Nucleus accumbens (tissue), 56 donors: ENCODE results near the gene UFD1.
A peak's percentile ranks its signal among the peaks of the same experiment; 100 is the strongest.
"Not testable (repeated sequence)": the region's sequence is repeated elsewhere in the genome, so short reads cannot be mapped to it uniquely, and the experiment has no call there.

Experiments
- DNase-seq, 56 donors: peaks; one replicate each; lab custom pipeline; 2025; lab: John Stamatoyannopoulos, UW

UFD1 gene

GRCh38 chr22:19451570-19451969, 27.4 kb downstream of the UFD1 start:
- no peak for DNase-seq

GRCh38 chr22:19450363-19451175, 28.4 kb downstream of the UFD1 start:
- no peak for DNase-seq

GRCh38 chr22:19449422-19449767, 29.6 kb downstream of the UFD1 start:
- no peak for DNase-seq

GRCh38 chr22:19448739-19449421, 30.1 kb downstream of the UFD1 start:
- DNase-seq: no peak

GRCh38 chr22:19448076-19448607, 30.9 kb downstream of the UFD1 start:
- peak in 5 of 56 donors; percentile 24 to 64 (median 48) for DNase-seq

GRCh38 chr22:19447330-19448075, 31.5 kb downstream of the UFD1 start, which contains the start of gene C22orf39:
C22orf39 (minus strand) TSS chr22:19447711; CDS start chr22:19447688, 23 bp downstream.
- DNase-seq: peak; percentile 54 to 97 (median 91)

- peak in 1 of 56 donors; percentile 27 for DNase-seq
Observed at GRCh38 chr22:19446603-19447329, 32.2 kb downstream of the UFD1 start.

- DNase-seq: not testable (repeated sequence)
Observed at GRCh38 chr22:19445279-19445982, 33.6 kb downstream of the UFD1 start.

GRCh38 chr22:19443544-19444211, 35.3 kb downstream of the UFD1 start:
- DNase-seq: no peak

GRCh38 chr22:19442166-19442565, 36.8 kb downstream of the UFD1 start:
- no peak for DNase-seq

- DNase-seq: no peak
Observed at GRCh38 chr22:19440411-19441195, 38.4 kb downstream of the UFD1 start.

- DNase-seq: no peak
Observed at GRCh38 chr22:19438298-19438697, 40.7 kb downstream of the UFD1 start.

- not testable (repeated sequence) for DNase-seq
Observed at GRCh38 chr22:19436444-19437161, 42.4 kb downstream of the UFD1 start.

- no peak for DNase-seq
Observed at GRCh38 chr22:19434829-19435580, 44.0 kb downstream of the UFD1 start.

- DNase-seq: no peak
Observed at GRCh38 chr22:19434401-19434800, 44.6 kb downstream of the UFD1 start.

- peak; percentile 75 to 97 (median 91) for DNase-seq
Observed at GRCh38 chr22:19432133-19432851, 46.7 kb downstream of the UFD1 start, which contains the start of gene MRPL40. MRPL40 (plus strand) TSS chr22:19432545; CDS start chr22:19432555, 10 bp downstream.
